Activated CD4-positive, alpha-beta memory T cell treated with anti-CD3 and anti-CD28 coated beads, Interleukin-2, amount 10 ng/mL, durations not matched to agents 7 days and 5 days (primary cell): ENCODE measurements around the gene OTUD7B. TPM values are rescaled to one million over a fixed set of nuclear protein-coding genes. Genes with fewer than 3 reads are reported as not detected.
A peak's percentile ranks its signal among the peaks of the same experiment; 100 is the strongest.

Source experiments
- CTCF ChIA-PET: fragments of 350-600 bp; sonication (Branson Sonifier 250); formaldehyde crosslinking; loops from one replicate; lab custom pipeline; 2021; ENCODE audit warnings: antibody characterized with exemption, inconsistent platforms; lab: Charles Lee
- POLR2A ChIA-PET: fragments of 350-600 bp; sonication (Branson Sonifier 250); formaldehyde crosslinking; loops from one replicate; lab custom pipeline; 2021; ENCODE audit warnings: antibody characterized with exemption; lab: Charles Lee
- DNase-seq: peaks from one replicate; pipeline ENCODE4 v3.0.0-alpha.2; 2020
- H3K27ac Mint-ChIP-seq: one replicate; pipeline ENCODE4 v1.8.0; 2021; ENCODE audit warnings: mild to moderate bottlenecking, mixed read lengths
- H3K27me3 Mint-ChIP-seq: one replicate; pipeline ENCODE4 v1.8.0; 2021; ENCODE audit warnings: mixed read lengths
- H3K36me3 Mint-ChIP-seq: one replicate; pipeline ENCODE4 v1.8.0; 2021; ENCODE audit warnings: low read depth, mixed read lengths
- H3K4me1 Mint-ChIP-seq: one replicate; pipeline ENCODE4 v1.8.0; 2021; ENCODE audit warnings: mixed read lengths
- H3K4me3 Mint-ChIP-seq: one replicate; pipeline ENCODE4 v1.8.0; 2021; ENCODE audit warnings: mild to moderate bottlenecking, mixed read lengths
- H3K9me3 Mint-ChIP-seq: one replicate; pipeline ENCODE4 v1.8.0; 2021; ENCODE audit warnings: mixed read lengths
- total RNA-seq, 2 experiments: library from RNA; stranded (reverse); gene quantifications; one replicate each; pipeline ENCODE4 v1.2.3, GENCODE V29; 2021

Gene OTUD7B
- total RNA-seq, 2 experiments from 2014 or later = 15.9 to 17.4 TPM

DNA sequence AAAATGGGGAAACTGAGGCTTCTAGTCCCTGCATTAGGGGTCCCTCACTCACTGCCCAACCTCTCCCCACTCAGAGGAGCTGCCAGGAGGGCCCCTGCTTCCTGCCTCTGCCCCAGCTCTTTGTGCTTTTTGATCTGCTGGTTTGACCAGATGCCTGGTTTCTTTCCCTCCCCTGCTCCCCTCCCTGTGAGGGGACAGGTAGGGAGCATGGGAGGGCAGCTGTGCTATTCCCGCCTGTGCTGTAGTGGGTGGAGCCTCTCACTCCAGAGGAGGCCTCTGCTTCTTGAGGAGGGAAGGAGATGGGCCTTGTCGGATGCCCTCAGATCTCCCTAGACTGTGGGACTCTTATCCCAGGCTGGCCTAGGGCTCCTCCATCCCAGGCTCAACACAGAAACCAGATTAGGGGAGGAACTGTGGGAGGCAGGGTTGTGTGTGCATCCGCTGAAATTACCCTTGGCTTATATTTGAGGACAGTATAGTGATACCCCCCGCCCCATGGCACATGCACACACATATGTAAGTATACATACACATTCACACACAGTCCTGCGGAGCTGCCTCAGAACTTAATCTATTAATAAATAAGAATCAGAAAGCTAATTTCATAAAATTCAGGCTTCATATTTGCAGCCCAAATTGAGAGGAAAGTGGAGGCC is 106.6 kb downstream of the OTUD7B start:
- Mint-ChIP-seq H3K36me3 (peaks cover 20% of the 10 kb centered on the region), H3K9me3 (peaks cover 4% of the 10 kb centered on the region), H3K27ac (no peak overlapping the region), H3K4me1 (peaks cover 22% of the 10 kb centered on the region), H3K27me3 (no peaks in the 10 kb centered on the region), H3K4me3 (no peak overlapping the region)
- CTCF ChIA-PET = no interaction called here
- no peak for DNase-seq
- POLR2A ChIA-PET = interaction anchor here (1.5 to 3.4 kb wide), 2 partner anchors 17 to 24 kb away, joined by 4 to 12 read pairs; partner anchors contain the start of gene SF3B4

DNA sequence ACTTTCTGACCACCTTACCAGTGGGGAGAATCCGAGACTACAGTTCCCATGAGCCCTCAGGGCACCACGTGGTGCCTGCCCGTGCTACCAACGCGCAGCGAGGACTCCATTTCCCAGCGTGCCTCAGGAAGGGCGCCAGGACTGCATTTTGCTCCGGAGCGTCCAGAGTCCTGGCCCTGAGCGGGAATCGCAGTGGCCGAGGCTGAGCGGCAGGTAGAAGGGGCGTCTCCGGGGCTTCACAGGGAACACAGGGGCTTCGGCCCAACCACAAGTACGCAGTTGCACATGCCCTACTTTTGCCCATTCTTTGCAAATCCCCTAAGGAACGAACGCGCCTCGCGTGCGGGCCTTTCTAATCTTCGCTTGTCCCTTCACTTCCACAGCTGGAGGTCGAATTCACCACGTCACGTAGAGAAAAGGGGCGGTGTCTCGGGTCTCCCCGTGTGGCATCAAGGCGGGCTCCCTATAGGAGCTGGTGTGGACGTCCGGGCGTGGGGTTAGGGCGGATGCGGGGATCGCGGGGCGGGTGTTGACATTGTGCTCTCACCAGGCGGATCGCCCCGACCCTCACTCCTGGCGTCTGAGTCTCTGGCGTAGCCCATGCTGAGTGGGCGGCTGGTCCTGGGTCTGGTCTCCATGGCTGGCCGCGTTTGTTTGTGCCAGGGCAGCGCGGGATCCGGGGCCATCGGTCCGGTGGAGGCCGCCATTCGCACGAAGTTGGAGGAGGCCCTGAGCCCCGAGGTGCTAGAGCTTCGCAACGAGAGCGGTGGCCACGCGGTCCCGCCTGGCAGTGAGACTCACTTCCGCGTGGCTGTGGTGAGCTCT is 110.9 kb downstream of the OTUD7B start, which contains the start of gene BOLA1:
Gene BOLA1 (plus strand): TSS at position 109 of the 825 bp plus-strand sequence. CDS start 492 bp downstream, at position 601.
- Mint-ChIP-seq H3K4me3 (peak within 1 kb of the TSS; percentile 83), H3K27ac (peak within 1 kb of the TSS; percentile 87), H3K36me3 (peaks cover 13% of the 10 kb centered on the region), H3K4me1 (peaks cover 29% of the 10 kb centered on the region), H3K27me3 (no peaks in the 10 kb centered on the region), H3K9me3 (peaks cover 4% of the 10 kb centered on the region)
- POLR2A ChIA-PET = interaction anchor here (1.0 to 3.0 kb wide), 12 partner anchors 11 to 334 kb away, joined by 3 to 85 read pairs (median 3); partner anchors contain the start of genes OTUD7B, SF3B4 and VPS45
- CTCF ChIA-PET = interaction anchor here (0.7 to 2.6 kb wide), 3 partner anchors 11 to 356 kb away, joined by 3 to 17 read pairs (median 3); a partner anchor contains a TSS
- peak; percentile 86 for DNase-seq

DNA sequence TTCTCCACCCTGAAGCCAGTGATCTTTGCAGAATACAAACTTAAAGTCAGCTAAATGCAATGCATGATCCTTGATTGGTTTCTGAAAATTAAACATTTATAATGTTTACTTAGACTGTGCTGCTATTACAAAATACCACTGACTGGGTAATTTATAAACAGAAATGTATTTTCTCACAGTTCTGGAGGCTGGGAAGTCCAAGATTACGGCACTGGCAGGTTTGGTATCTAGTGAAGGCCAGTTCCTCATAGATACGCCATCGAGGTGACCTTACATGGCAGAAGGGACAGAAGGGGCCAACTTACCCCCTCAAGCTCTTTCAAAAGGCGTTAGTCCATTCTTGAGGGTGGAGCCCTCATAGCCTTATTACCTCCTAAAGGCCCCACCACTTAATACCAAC is 114.0 kb downstream of the OTUD7B start:
- no peak overlapping the region for H3K4me3 Mint-ChIP-seq
- ChIA-PET POLR2A (interaction anchor here (0.6 to 0.7 kb wide), 2 partner anchors 9 to 305 kb away, joined by 3 read pairs; a partner anchor contains a TSS), CTCF (no interaction called here)
- H3K27me3 Mint-ChIP-seq = no peaks in the 10 kb centered on the region
- H3K36me3 Mint-ChIP-seq = peaks cover 6% of the 10 kb centered on the region
- peaks cover 4% of the 10 kb centered on the region for H3K9me3 Mint-ChIP-seq
- H3K4me1 Mint-ChIP-seq = peaks cover 29% of the 10 kb centered on the region
- H3K27ac Mint-ChIP-seq = no peak overlapping the region
- DNase-seq = no peak

DNA sequence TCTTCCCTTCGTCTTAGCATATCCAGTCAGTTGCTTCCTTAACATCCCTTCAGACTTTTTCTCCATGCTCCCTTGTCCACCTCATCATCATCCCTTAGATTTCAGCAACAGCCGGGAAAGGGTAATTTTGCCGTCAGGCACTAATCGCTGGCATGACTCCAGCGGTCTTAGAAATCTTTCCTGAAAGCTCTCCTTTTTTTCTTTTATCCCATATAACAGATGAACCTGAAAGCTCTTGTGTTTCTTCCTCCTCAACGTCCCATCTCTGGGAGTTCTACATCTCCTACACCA is 121.6 kb downstream of the OTUD7B start:
- Mint-ChIP-seq H3K4me1 (peaks cover 10% of the 10 kb centered on the region), H3K36me3 (no peaks in the 10 kb centered on the region), H3K27ac (no peak overlapping the region), H3K4me3 (no peak overlapping the region), H3K9me3 (no peaks in the 10 kb centered on the region), H3K27me3 (no peaks in the 10 kb centered on the region)
- POLR2A ChIA-PET = interaction anchor here (0.7 to 6.9 kb wide), 24 partner anchors 10 to 345 kb away, joined by 3 to 314 read pairs (median 38); partner anchors contain the start of genes ANP32E, BOLA1, MTMR11 and OTUD7B
- no peak for DNase-seq
- CTCF ChIA-PET = interaction anchor here (0.5 to 4.8 kb wide), 15 partner anchors 10 to 318 kb away, joined by 3 to 47 read pairs (median 5); partner anchors contain the start of genes BOLA1, PLEKHO1, SF3B4 and VPS45

DNA sequence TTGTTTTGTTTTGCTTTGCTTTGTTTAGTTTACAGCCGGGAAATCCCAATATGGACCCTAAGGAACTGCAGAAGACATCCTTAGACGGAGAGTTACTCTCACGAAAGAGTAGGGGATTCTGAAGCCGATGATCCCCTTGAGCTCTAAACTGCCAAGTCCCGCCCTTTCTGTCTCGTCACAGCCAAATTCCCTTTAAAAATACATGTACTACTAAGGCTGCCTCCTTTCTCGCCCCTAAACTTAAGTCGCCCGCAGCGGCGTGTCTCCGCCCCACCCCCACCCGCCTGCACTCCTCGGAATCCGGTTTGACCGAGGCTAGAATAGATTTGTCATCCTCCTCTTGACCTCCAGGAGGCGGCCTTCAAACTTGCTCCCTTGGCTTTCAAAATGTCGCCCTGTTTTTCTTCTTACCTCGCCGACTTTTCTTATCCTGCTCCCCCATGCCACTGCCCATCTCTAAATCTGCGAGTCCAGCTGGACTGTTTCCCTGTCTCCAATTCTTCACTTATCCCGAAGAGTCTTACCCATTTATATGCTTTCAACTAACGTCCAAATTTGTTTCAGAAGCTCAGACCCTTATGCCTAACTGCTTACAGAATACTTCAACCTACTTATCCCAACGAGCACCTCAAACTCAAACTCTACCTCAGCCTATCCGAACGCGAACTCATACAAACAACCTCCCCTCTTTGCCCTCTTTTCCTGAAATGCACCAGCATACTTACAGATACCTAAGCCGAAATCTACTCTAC is 122.1 kb downstream of the OTUD7B start:
- no peak overlapping the region for H3K4me3 Mint-ChIP-seq
- H3K9me3 Mint-ChIP-seq = no peaks in the 10 kb centered on the region
- no peak overlapping the region for H3K27ac Mint-ChIP-seq
- POLR2A ChIA-PET = interaction anchor here (0.6 to 6.9 kb wide), 53 partner anchors 9 to 1169 kb away, joined by 3 to 314 read pairs (median 10); partner anchors contain the start of genes ANP32E, APH1A, BOLA1 and MTMR11
- H3K4me1 Mint-ChIP-seq = peaks cover 10% of the 10 kb centered on the region
- CTCF ChIA-PET = interaction anchor here (0.5 to 4.8 kb wide), 20 partner anchors 11 to 347 kb away, joined by 3 to 47 read pairs (median 5); partner anchors contain the start of genes BOLA1, PLEKHO1, SF3B4 and VPS45
- H3K27me3 Mint-ChIP-seq = no peaks in the 10 kb centered on the region
- no peaks in the 10 kb centered on the region for H3K36me3 Mint-ChIP-seq
- DNase-seq = peak; percentile 88

Other genes with a start within 250 kb of the OTUD7B start
- gene FCGR1A, start 228.0 kb downstream of the OTUD7B start, total RNA-seq = 1 to 10 TPM in 1 of 2 experiments, under 1 TPM in 1; 0.58 to 1.1 TPM
- gene BOLA1, start 111.2 kb downstream of the OTUD7B start, total RNA-seq = 10 to 100 TPM; 24.9 to 27.2 TPM
- gene SV2A, start 92.9 kb downstream of the OTUD7B start, total RNA-seq = 10 to 100 TPM; 14.4 to 15.2 TPM
- 10 to 100 TPM; 82.3 to 84.3 TPM for gene SF3B4, start 82.9 kb downstream of the OTUD7B start, total RNA-seq
- gene MTMR11, start 73.8 kb downstream of the OTUD7B start, total RNA-seq = 10 to 100 TPM; 19.2 to 20.7 TPM
- 10 to 100 TPM; 35.4 to 39.0 TPM for gene VPS45, start 57.0 kb upstream of the OTUD7B start, total RNA-seq
- gene PLEKHO1, start 139.2 kb upstream of the OTUD7B start, total RNA-seq = 10 to 100 TPM; 89.8 to 92.9 TPM
- gene ANP32E, start 225.4 kb upstream of the OTUD7B start, total RNA-seq = 100 to 1,000 TPM; 185 TPM
- not detected for gene CA14, start 247.0 kb upstream of the OTUD7B start, total RNA-seq